GM12891 (cell line): Measurements from ENCODE around the gene ERN1.

ENCODE experiments used
- POLR2A ChIP-seq: IDR thresholded peaks from 2 replicates; pipeline ENCODE4 v1.6.1; 2011; ENCODE audit warnings: low read depth, low read length, control low read depth
- POLR2AphosphoS5 ChIP-seq: IDR thresholded peaks from 2 replicates; pipeline ENCODE4 v1.6.1; 2011; ENCODE audit warnings: low read depth, low read length, control low read depth
- POU2F2 ChIP-seq: IDR thresholded peaks from 2 replicates; pipeline ENCODE4 v1.6.1; 2011; ENCODE audit warnings: low read depth, mild to moderate bottlenecking, control low read depth, low read length, moderate library complexity
- SPI1 ChIP-seq: IDR thresholded peaks from 2 replicates; pipeline ENCODE4 v1.6.1; 2011; ENCODE audit warnings: low read depth, low read length, control low read depth
- TAF1 ChIP-seq: IDR thresholded peaks from 2 replicates; pipeline ENCODE4 v1.6.1; 2011; ENCODE audit warnings: low read depth, low read length, control low read depth

- TF ChIP-seq TAF1 (no peak), POLR2A (no peak), POLR2AphosphoS5 (no peak), POU2F2 (no peak), SPI1 (no peak)
Measured at GRCh38 chr17:64024781-64025731, 104.9 kb downstream of the ERN1 start.
